ENCODE measurements around the gene ABHD11. TPM values are rescaled to one million over a fixed set of nuclear protein-coding genes. Genes with fewer than 3 reads are reported as not detected.

The ABHD11 gene
- total and polyA plus RNA-seq, 9 of the 15 experiments (the other 6 are each of a cell fraction or from before 2014, with no cell fraction given): 7.7 to 44.2 (median 18.9) TPM

DNA sequence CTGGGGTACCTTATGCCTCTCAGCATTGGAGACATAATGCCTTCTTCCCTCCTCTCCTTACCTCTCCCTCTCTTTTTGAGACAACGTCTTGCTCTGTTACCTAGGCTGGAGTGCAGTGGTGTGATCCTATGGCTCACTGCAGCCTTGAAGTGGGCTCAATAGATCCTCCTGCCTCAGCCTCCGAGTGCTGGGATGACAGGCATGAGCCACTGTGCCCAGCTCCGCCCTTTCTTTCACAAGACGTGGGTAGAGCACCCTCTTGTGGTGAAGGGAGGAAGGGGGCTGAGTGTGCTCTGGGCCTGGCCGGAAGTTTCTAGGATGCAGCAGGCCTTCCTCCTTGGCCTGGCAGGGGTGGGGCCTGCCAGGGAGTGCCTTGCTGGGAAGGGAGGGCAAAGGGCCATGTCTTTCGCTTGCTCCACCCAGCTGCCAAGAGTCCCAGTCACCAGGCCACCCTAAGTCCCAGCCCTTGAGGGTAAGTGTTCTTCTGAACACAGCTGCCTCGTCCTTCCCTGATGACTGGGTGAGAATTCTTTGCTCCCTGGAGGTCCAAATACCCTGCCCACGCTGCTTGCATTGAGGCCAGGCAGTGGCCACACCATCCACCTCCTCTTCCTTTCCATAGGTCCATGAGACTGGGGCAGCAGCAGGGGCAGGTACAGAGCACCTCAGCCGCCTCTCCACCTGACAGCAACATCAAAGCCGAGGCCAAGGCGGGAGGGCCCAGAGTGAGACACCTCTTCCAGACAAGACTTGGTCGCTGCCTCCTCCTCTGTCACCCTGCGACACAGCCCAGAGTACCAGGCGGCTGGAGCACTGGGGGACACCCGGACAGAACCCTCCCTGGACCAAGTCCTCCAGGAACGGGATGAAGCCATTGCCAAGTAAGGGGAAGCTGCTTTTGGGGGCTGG is 3.7 kb downstream of the ABHD11 start (continued):
- TF ChIP-seq, protein P1, sequence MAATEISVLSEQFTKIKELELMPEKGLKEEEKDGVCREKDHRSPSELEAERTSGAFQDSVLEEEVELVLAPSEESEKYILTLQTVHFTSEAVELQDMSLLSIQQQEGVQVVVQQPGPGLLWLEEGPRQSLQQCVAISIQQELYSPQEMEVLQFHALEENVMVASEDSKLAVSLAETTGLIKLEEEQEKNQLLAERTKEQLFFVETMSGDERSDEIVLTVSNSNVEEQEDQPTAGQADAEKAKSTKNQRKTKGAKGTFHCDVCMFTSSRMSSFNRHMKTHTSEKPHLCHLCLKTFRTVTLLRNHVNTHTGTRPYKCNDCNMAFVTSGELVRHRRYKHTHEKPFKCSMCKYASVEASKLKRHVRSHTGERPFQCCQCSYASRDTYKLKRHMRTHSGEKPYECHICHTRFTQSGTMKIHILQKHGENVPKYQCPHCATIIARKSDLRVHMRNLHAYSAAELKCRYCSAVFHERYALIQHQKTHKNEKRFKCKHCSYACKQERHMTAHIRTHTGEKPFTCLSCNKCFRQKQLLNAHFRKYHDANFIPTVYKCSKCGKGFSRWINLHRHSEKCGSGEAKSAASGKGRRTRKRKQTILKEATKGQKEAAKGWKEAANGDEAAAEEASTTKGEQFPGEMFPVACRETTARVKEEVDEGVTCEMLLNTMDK (IDR thresholded peaks at IDR 0.05; ENCODE audit: borderline replicate concordance, insufficient read depth, low read depth, low read length, poor library complexity, severe bottlenecking): peak; percentile 85
- TF ChIP-seq MECOM (CRISPR knock-in tag; IDR thresholded peaks at IDR 0.05) (no peak), MYC (IDR thresholded peaks at IDR 0.05; ENCODE audit: low read depth, low read length) (peak; percentile 70), MYC (CRISPR knock-in tag; IDR thresholded peaks at IDR 0.05; ENCODE audit: borderline replicate concordance, low read depth) (no peak), MYNN (IDR thresholded peaks at IDR 0.05) (peak; percentile 94), MYNN (CRISPR knock-in tag; IDR thresholded peaks at IDR 0.05) (no peak)
- TF ChIP-seq, protein P2, sequence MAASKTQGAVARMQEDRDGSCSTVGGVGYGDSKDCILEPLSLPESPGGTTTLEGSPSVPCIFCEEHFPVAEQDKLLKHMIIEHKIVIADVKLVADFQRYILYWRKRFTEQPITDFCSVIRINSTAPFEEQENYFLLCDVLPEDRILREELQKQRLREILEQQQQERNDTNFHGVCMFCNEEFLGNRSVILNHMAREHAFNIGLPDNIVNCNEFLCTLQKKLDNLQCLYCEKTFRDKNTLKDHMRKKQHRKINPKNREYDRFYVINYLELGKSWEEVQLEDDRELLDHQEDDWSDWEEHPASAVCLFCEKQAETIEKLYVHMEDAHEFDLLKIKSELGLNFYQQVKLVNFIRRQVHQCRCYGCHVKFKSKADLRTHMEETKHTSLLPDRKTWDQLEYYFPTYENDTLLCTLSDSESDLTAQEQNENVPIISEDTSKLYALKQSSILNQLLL (CRISPR knock-in tag; IDR thresholded peaks at IDR 0.05; ENCODE audit: borderline replicate concordance): no peak
- TF ChIP-seq, protein P3, sequence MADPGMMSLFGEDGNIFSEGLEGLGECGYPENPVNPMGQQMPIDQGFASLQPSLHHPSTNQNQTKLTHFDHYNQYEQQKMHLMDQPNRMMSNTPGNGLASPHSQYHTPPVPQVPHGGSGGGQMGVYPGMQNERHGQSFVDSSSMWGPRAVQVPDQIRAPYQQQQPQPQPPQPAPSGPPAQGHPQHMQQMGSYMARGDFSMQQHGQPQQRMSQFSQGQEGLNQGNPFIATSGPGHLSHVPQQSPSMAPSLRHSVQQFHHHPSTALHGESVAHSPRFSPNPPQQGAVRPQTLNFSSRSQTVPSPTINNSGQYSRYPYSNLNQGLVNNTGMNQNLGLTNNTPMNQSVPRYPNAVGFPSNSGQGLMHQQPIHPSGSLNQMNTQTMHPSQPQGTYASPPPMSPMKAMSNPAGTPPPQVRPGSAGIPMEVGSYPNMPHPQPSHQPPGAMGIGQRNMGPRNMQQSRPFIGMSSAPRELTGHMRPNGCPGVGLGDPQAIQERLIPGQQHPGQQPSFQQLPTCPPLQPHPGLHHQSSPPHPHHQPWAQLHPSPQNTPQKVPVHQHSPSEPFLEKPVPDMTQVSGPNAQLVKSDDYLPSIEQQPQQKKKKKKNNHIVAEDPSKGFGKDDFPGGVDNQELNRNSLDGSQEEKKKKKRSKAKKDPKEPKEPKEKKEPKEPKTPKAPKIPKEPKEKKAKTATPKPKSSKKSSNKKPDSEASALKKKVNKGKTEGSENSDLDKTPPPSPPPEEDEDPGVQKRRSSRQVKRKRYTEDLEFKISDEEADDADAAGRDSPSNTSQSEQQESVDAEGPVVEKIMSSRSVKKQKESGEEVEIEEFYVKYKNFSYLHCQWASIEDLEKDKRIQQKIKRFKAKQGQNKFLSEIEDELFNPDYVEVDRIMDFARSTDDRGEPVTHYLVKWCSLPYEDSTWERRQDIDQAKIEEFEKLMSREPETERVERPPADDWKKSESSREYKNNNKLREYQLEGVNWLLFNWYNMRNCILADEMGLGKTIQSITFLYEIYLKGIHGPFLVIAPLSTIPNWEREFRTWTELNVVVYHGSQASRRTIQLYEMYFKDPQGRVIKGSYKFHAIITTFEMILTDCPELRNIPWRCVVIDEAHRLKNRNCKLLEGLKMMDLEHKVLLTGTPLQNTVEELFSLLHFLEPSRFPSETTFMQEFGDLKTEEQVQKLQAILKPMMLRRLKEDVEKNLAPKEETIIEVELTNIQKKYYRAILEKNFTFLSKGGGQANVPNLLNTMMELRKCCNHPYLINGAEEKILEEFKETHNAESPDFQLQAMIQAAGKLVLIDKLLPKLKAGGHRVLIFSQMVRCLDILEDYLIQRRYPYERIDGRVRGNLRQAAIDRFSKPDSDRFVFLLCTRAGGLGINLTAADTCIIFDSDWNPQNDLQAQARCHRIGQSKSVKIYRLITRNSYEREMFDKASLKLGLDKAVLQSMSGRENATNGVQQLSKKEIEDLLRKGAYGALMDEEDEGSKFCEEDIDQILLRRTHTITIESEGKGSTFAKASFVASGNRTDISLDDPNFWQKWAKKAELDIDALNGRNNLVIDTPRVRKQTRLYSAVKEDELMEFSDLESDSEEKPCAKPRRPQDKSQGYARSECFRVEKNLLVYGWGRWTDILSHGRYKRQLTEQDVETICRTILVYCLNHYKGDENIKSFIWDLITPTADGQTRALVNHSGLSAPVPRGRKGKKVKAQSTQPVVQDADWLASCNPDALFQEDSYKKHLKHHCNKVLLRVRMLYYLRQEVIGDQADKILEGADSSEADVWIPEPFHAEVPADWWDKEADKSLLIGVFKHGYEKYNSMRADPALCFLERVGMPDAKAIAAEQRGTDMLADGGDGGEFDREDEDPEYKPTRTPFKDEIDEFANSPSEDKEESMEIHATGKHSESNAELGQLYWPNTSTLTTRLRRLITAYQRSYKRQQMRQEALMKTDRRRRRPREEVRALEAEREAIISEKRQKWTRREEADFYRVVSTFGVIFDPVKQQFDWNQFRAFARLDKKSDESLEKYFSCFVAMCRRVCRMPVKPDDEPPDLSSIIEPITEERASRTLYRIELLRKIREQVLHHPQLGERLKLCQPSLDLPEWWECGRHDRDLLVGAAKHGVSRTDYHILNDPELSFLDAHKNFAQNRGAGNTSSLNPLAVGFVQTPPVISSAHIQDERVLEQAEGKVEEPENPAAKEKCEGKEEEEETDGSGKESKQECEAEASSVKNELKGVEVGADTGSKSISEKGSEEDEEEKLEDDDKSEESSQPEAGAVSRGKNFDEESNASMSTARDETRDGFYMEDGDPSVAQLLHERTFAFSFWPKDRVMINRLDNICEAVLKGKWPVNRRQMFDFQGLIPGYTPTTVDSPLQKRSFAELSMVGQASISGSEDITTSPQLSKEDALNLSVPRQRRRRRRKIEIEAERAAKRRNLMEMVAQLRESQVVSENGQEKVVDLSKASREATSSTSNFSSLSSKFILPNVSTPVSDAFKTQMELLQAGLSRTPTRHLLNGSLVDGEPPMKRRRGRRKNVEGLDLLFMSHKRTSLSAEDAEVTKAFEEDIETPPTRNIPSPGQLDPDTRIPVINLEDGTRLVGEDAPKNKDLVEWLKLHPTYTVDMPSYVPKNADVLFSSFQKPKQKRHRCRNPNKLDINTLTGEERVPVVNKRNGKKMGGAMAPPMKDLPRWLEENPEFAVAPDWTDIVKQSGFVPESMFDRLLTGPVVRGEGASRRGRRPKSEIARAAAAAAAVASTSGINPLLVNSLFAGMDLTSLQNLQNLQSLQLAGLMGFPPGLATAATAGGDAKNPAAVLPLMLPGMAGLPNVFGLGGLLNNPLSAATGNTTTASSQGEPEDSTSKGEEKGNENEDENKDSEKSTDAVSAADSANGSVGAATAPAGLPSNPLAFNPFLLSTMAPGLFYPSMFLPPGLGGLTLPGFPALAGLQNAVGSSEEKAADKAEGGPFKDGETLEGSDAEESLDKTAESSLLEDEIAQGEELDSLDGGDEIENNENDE (IDR thresholded peaks at IDR 0.05; ENCODE audit: low read depth, low read length): no peak
- TF ChIP-seq, protein P4, sequence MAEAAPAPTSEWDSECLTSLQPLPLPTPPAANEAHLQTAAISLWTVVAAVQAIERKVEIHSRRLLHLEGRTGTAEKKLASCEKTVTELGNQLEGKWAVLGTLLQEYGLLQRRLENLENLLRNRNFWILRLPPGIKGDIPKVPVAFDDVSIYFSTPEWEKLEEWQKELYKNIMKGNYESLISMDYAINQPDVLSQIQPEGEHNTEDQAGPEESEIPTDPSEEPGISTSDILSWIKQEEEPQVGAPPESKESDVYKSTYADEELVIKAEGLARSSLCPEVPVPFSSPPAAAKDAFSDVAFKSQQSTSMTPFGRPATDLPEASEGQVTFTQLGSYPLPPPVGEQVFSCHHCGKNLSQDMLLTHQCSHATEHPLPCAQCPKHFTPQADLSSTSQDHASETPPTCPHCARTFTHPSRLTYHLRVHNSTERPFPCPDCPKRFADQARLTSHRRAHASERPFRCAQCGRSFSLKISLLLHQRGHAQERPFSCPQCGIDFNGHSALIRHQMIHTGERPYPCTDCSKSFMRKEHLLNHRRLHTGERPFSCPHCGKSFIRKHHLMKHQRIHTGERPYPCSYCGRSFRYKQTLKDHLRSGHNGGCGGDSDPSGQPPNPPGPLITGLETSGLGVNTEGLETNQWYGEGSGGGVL (CRISPR knock-in tag; IDR thresholded peaks at IDR 0.05): no peak

Measured in K562 (cell line).